ENCODE results near the gene GPSM3.
"Not testable (repeated sequence)": the region's sequence is repeated elsewhere in the genome, so short reads cannot be mapped to it uniquely, and the experiment has no call there.

Gene GPSM3

GRCh38 chr6:32151863-32152768, 40.3 kb downstream of the GPSM3 start, which contains the start of gene PRRT1:
Gene PRRT1, minus strand, starts transcription at chr6:32151939. Its CDS starts 112 bp downstream, at chr6:32151827.
- peaks cover 36% of the 10 kb centered on the region for H3K4me1 ChIP-seq (ENCODE audit: insufficient read depth, low read length)
- no peaks in the 10 kb centered on the region for H3K9me3 ChIP-seq (ENCODE audit: low read length)
- peaks cover 17% of the 10 kb centered on the region for H3K36me3 ChIP-seq (ENCODE audit: insufficient read depth, low read length)
- H3K4me3 ChIP-seq (ENCODE audit: low read depth in 1 of 2, low read length in 2 of 2): peak within 1 kb of the TSS; percentile 56 to 96
- H3K27me3 ChIP-seq (ENCODE audit: control insufficient read depth in 1 of 2, insufficient read depth in 2 of 2, low read length in 2 of 2): no peaks in the 10 kb centered on the region
- peak within 1 kb of the TSS; percentile 97 for H3K27ac ChIP-seq (ENCODE audit: low read depth, low read length)
- H3K9ac ChIP-seq (ENCODE audit: low read length): peak within 1 kb of the TSS; percentile 77

GRCh38 chr6:32151181-32151862, 41.1 kb downstream of the GPSM3 start:
- H3K4me3 ChIP-seq (ENCODE audit: low read depth in 1 of 2, low read length in 2 of 2): peak overlapping the region; percentile 56 to 86
- peak overlapping the region; percentile 70 for H3K27ac ChIP-seq (ENCODE audit: low read depth, low read length)

GRCh38 chr6:32149932-32150870, 42.2 kb downstream of the GPSM3 start:
- no peak overlapping the region for H3K9ac ChIP-seq (ENCODE audit: low read length)
- no peaks in the 10 kb centered on the region for H3K9me3 ChIP-seq (ENCODE audit: low read length)
- no peaks in the 10 kb centered on the region for H3K36me3 ChIP-seq (ENCODE audit: insufficient read depth, low read length)
- peaks cover 28% of the 10 kb centered on the region for H3K4me1 ChIP-seq (ENCODE audit: insufficient read depth, low read length)
- peak overlapping the region; percentile 46 for H3K27ac ChIP-seq (ENCODE audit: low read depth, low read length)
- H3K4me3 ChIP-seq (ENCODE audit: low read depth in 1 of 2, low read length in 2 of 2): peak overlapping the region in 1 of 2 donors; percentile 86
- H3K27me3 ChIP-seq (ENCODE audit: control insufficient read depth in 1 of 2, insufficient read depth in 2 of 2, low read length in 2 of 2): no peaks in the 10 kb centered on the region

More at GRCh38 chr6:32151181-32151862, 41.1 kb downstream of the GPSM3 start:
- H3K9ac ChIP-seq (ENCODE audit: low read length): peak overlapping the region; percentile 76
- no peaks in the 10 kb centered on the region for H3K9me3 ChIP-seq (ENCODE audit: low read length)
- peaks cover 11% of the 10 kb centered on the region for H3K36me3 ChIP-seq (ENCODE audit: insufficient read depth, low read length)
- peaks cover 36% of the 10 kb centered on the region for H3K4me1 ChIP-seq (ENCODE audit: insufficient read depth, low read length)
- no peaks in the 10 kb centered on the region for H3K27me3 ChIP-seq (ENCODE audit: control insufficient read depth in 1 of 2, insufficient read depth in 2 of 2, low read length in 2 of 2)

- Histone ChIP-seq H3K9ac (ENCODE audit: low read length) (no peak overlapping the region), H3K4me3 (ENCODE audit: low read depth in 1 of 2, low read length in 2 of 2) (no peak overlapping the region), H3K27ac (ENCODE audit: low read depth, low read length) (no peak overlapping the region), H3K9me3 (ENCODE audit: low read length) (no peaks in the 10 kb centered on the region), H3K36me3 (ENCODE audit: insufficient read depth, low read length) (no peaks in the 10 kb centered on the region), H3K27me3 (ENCODE audit: control insufficient read depth in 1 of 2, insufficient read depth in 2 of 2, low read length in 2 of 2) (no peaks in the 10 kb centered on the region), H3K4me1 (ENCODE audit: insufficient read depth, low read length) (peaks cover 23% of the 10 kb centered on the region)
Observed at GRCh38 chr6:32149092-32149755, 43.2 kb downstream of the GPSM3 start.

GRCh38 chr6:32148289-32149091, 44.0 kb downstream of the GPSM3 start:
- no peak overlapping the region for H3K4me3 ChIP-seq (ENCODE audit: low read depth in 1 of 2, low read length in 2 of 2)
- no peak overlapping the region for H3K27ac ChIP-seq (ENCODE audit: low read depth, low read length)
- peaks cover 23% of the 10 kb centered on the region for H3K4me1 ChIP-seq (ENCODE audit: insufficient read depth, low read length)
- no peaks in the 10 kb centered on the region for H3K27me3 ChIP-seq (ENCODE audit: control insufficient read depth in 1 of 2, insufficient read depth in 2 of 2, low read length in 2 of 2)
- no peak overlapping the region for H3K9ac ChIP-seq (ENCODE audit: low read length)
- no peaks in the 10 kb centered on the region for H3K36me3 ChIP-seq (ENCODE audit: insufficient read depth, low read length)
- no peaks in the 10 kb centered on the region for H3K9me3 ChIP-seq (ENCODE audit: low read length)

GRCh38 chr6:32147401-32148132, 44.9 kb downstream of the GPSM3 start:
- H3K27me3 ChIP-seq (ENCODE audit: control insufficient read depth in 1 of 2, insufficient read depth in 2 of 2, low read length in 2 of 2): no peaks in the 10 kb centered on the region
- H3K4me3 ChIP-seq (ENCODE audit: low read depth in 1 of 2, low read length in 2 of 2): no peak overlapping the region
- peaks cover 16% of the 10 kb centered on the region for H3K4me1 ChIP-seq (ENCODE audit: insufficient read depth, low read length)
- H3K9ac ChIP-seq (ENCODE audit: low read length): no peak overlapping the region
- no peak overlapping the region for H3K27ac ChIP-seq (ENCODE audit: low read depth, low read length)
- no peaks in the 10 kb centered on the region for H3K36me3 ChIP-seq (ENCODE audit: insufficient read depth, low read length)
- H3K9me3 ChIP-seq (ENCODE audit: low read length): no peaks in the 10 kb centered on the region

GRCh38 chr6:32146687-32147086, 45.8 kb downstream of the GPSM3 start:
- H3K27ac ChIP-seq (ENCODE audit: low read depth, low read length): no peak overlapping the region
- H3K9me3 ChIP-seq (ENCODE audit: low read length): no peaks in the 10 kb centered on the region
- H3K4me3 ChIP-seq (ENCODE audit: low read depth in 1 of 2, low read length in 2 of 2): no peak overlapping the region
- no peaks in the 10 kb centered on the region for H3K36me3 ChIP-seq (ENCODE audit: insufficient read depth, low read length)
- H3K27me3 ChIP-seq (ENCODE audit: control insufficient read depth in 1 of 2, insufficient read depth in 2 of 2, low read length in 2 of 2): no peaks in the 10 kb centered on the region
- no peak overlapping the region for H3K9ac ChIP-seq (ENCODE audit: low read length)
- H3K4me1 ChIP-seq (ENCODE audit: insufficient read depth, low read length): peaks cover 10% of the 10 kb centered on the region

- Histone ChIP-seq H3K9ac (ENCODE audit: low read length) (no peak overlapping the region), H3K4me3 (ENCODE audit: low read depth in 1 of 2, low read length in 2 of 2) (no peak overlapping the region), H3K36me3 (ENCODE audit: insufficient read depth, low read length) (no peaks in the 10 kb centered on the region), H3K27ac (ENCODE audit: low read depth, low read length) (no peak overlapping the region), H3K9me3 (ENCODE audit: low read length) (no peaks in the 10 kb centered on the region), H3K27me3 (ENCODE audit: control insufficient read depth in 1 of 2, insufficient read depth in 2 of 2, low read length in 2 of 2) (no peaks in the 10 kb centered on the region), H3K4me1 (ENCODE audit: insufficient read depth, low read length) (peaks cover 7% of the 10 kb centered on the region)
Observed at GRCh38 chr6:32146287-32146686, 46.2 kb downstream of the GPSM3 start.

- not testable (repeated sequence) for H3K9ac ChIP-seq (ENCODE audit: low read length); H3K27ac ChIP-seq (ENCODE audit: low read depth, low read length); H3K4me3 ChIP-seq (ENCODE audit: low read depth in 1 of 2, low read length in 2 of 2); H3K4me1 ChIP-seq (ENCODE audit: insufficient read depth, low read length); H3K27me3 ChIP-seq (ENCODE audit: control insufficient read depth in 1 of 2, insufficient read depth in 2 of 2, low read length in 2 of 2); H3K36me3 ChIP-seq (ENCODE audit: insufficient read depth, low read length); H3K9me3 ChIP-seq (ENCODE audit: low read length)
Observed at GRCh38 chr6:32144238-32144637, 48.2 kb downstream of the GPSM3 start.

All from muscle layer of colon (tissue), 2 donors.